HepG2 (cell line): ENCODE measurements around the gene EPO. TPM values are rescaled to one million over a fixed set of nuclear protein-coding genes. Genes with fewer than 3 reads are reported as not detected.

Experiments
- AGO2 ChIP-seq: fragments of 200-400 bp; formaldehyde crosslinking; optimal IDR thresholded peaks from 2 replicates; pipeline ENCODE3; 2017; ENCODE audit warnings: mild to moderate bottlenecking, low read depth, low read length, moderate library complexity
- BRD4 ChIP-seq: sonication (generic); formaldehyde crosslinking; IDR thresholded peaks from 2 replicates; pipeline ENCODE4 v1.4.0; 2020; ENCODE audit warnings: missing genetic modification reagents
- E2F1 ChIP-seq: sonication (generic); formaldehyde crosslinking; IDR thresholded peaks from 2 replicates; pipeline ENCODE4 v1.5.0; 2020; ENCODE audit warnings: missing genetic modification reagents
- EP300 ChIP-seq, 3 experiments: sonication (generic) in 1 of 3; formaldehyde crosslinking in 1 of 3; IDR thresholded peaks; 2 replicates each; pipeline versions ENCODE4 v1.5.1 to v1.6.1; 2011 to 2020; ENCODE audit warnings: low read depth in 2 of 3, low read length in 2 of 3, borderline replicate concordance in 1 of 3, improper control_type of control experiment in 1 of 3, mild to moderate bottlenecking in 1 of 3, missing genetic modification reagents in 1 of 3, moderate library complexity in 1 of 3
- HNF4A ChIP-seq: sonication (generic); formaldehyde crosslinking; IDR thresholded peaks from 2 replicates; pipeline ENCODE4 v1.4.0; 2020; ENCODE audit warnings: missing genetic modification reagents
- KDM4B ChIP-seq: sonication (generic); formaldehyde crosslinking; IDR thresholded peaks from 2 replicates; pipeline ENCODE4 v1.4.0; 2020; ENCODE audit warnings: missing genetic modification reagents
- MNT ChIP-seq: fragments of 450-650 bp; IDR thresholded peaks from 2 replicates; pipeline ENCODE4 v1.6.1; 2016
- SAP130 ChIP-seq: IDR thresholded peaks from 2 replicates; pipeline ENCODE4 v1.6.1; 2016; ENCODE audit warnings: low read depth
- TCF12 ChIP-seq, 2 experiments: fragments of 450-650 bp in 1 of 2; sonication (generic) in 1 of 2; formaldehyde crosslinking in 1 of 2; IDR thresholded peaks; 2 replicates each; pipeline versions ENCODE4 v1.6.1 to v1.8.0; 2017 to 2022; ENCODE audit warnings: antibody characterized with exemption in 1 of 2, mild to moderate bottlenecking in 1 of 2, missing genetic modification reagents in 1 of 2, moderate library complexity in 1 of 2
- TRIM24 ChIP-seq: sonication (generic); formaldehyde crosslinking; IDR thresholded peaks from 2 replicates; pipeline ENCODE4 v1.8.0; 2022; ENCODE audit warnings: mild to moderate bottlenecking, missing genetic modification reagents
- ZFP82 ChIP-seq: sonication (generic); formaldehyde crosslinking; IDR thresholded peaks from 2 replicates; pipeline ENCODE4 v1.5.1; 2020; ENCODE audit warnings: mild to moderate bottlenecking, missing genetic modification reagents, borderline replicate concordance
- ZNF83 ChIP-seq: sonication (generic); formaldehyde crosslinking; IDR thresholded peaks from 2 replicates; pipeline ENCODE4 v1.4.0; 2020; ENCODE audit warnings: missing genetic modification reagents, mild to moderate bottlenecking, borderline replicate concordance
- polyA plus RNA-seq, 8 experiments: library from polyadenylated mRNA; depleted of rRNA in 3 of 8; stranded (reverse) in 7 of 8; unstranded in 1 of 8; fragments of >200 nt; fragmentation: Illumina TruSeq in 4 of 8; extraction: Trizol in 4 of 8; gene quantifications; 2 replicates each; pipeline versions ENCODE4 v1.2.1 to v1.2.3, GENCODE V29; 2011 to 2016; ENCODE audit warnings: low read depth in 4 of 8, missing spikeins in 1 of 8, mixed read lengths in 1 of 8; ENCODE audit not compliant: insufficient read depth in 1 of 8
- total RNA-seq, 5 experiments: library from RNA; depleted of rRNA; stranded (reverse); fragments of >200 nt; fragmentation: Illumina TruSeq; extraction: Trizol; gene quantifications; 2 replicates each; pipeline ENCODE4 v1.2.3, GENCODE V29; 2016; ENCODE audit warnings: low read depth in 1 of 5
- TF ChIP-seq, protein P1 (sequence below): sonication (generic); formaldehyde crosslinking; IDR thresholded peaks from 2 replicates; pipeline ENCODE4 v1.4.0; 2020; ENCODE audit warnings: missing genetic modification reagents; ENCODE audit errors: not compliant biosample characterization
- TF ChIP-seq, protein P2 (sequence below): sonication (generic); formaldehyde crosslinking; IDR thresholded peaks from 2 replicates; pipeline ENCODE4 v1.4.0; 2020; ENCODE audit warnings: mild to moderate bottlenecking, missing genetic modification reagents, borderline replicate concordance

EPO gene
- total and polyA plus RNA-seq, 2 of the 13 experiments (the other 11 are each of a cell fraction or from before 2014, with no cell fraction given) = 10.3 to 25.7 TPM

- TF ChIP-seq EP300 (IDR thresholded peaks at IDR 0.05; ENCODE audit: low read depth in 2 of 2, low read length in 2 of 2) = peak in 1 of 2 experiments; percentile 36; a peak in 1 of 4 replicates
- no peak for TF ChIP-seq EP300 (CRISPR knock-in tag; IDR thresholded peaks at IDR 0.05; ENCODE audit: borderline replicate concordance)
- TF ChIP-seq AGO2 = no peak
- 0 out of 2 replicates have a peak, but pooled peaks have one; percentile 29 for TF ChIP-seq ZNF83 (CRISPR knock-in tag)
- TF ChIP-seq, protein P1, sequence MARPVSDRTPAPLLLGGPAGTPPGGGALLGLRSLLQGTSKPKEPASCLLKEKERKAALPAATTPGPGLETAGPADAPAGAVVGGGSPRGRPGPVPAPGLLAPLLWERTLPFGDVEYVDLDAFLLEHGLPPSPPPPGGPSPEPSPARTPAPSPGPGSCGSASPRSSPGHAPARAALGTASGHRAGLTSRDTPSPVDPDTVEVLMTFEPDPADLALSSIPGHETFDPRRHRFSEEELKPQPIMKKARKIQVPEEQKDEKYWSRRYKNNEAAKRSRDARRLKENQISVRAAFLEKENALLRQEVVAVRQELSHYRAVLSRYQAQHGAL (CRISPR knock-in tag) = no peak
- no peak for TF ChIP-seq TRIM24
- peak; percentile 56 for TF ChIP-seq HNF4A (CRISPR knock-in tag)
- TF ChIP-seq E2F1 (CRISPR knock-in tag) = peak; percentile 54; the same call in 1 of the 2 replicates
- TF ChIP-seq MNT = 0 out of 2 replicates have a peak, but pooled peaks have one; percentile 10
- TF ChIP-seq SAP130 = peak; percentile 69
- peak; percentile 63; the same call in 1 of the 2 replicates for TF ChIP-seq ZFP82 (CRISPR knock-in tag)
- TF ChIP-seq, protein P2, sequence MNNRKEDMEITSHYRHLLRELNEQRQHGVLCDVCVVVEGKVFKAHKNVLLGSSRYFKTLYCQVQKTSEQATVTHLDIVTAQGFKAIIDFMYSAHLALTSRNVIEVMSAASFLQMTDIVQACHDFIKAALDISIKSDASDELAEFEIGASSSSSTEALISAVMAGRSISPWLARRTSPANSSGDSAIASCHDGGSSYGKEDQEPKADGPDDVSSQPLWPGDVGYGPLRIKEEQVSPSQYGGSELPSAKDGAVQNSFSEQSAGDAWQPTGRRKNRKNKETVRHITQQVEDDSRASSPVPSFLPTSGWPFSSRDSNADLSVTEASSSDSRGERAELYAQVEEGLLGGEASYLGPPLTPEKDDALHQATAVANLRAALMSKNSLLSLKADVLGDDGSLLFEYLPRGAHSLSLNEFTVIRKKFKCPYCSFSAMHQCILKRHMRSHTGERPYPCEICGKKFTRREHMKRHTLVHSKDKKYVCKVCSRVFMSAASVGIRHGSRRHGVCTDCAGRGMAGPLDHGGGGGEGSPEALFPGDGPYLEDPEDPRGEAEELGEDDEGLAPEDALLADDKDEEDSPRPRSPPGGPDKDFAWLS (CRISPR knock-in tag) = no peak
- no peak for TF ChIP-seq TCF12 (IDR thresholded peaks at IDR 0.05)
- 0 out of 2 replicates have a peak, but pooled peaks have one; percentile 28 for TF ChIP-seq TCF12 (CRISPR knock-in tag; IDR thresholded peaks at IDR 0.05)
- no peak for TF ChIP-seq KDM4B (CRISPR knock-in tag)
- peak; percentile 27; the same call in 1 of the 2 replicates for TF ChIP-seq BRD4
Measured at GRCh38 chr7:100720671-100721504, 620 bp downstream of the EPO start (continued).
